ENCODE measurements around the gene DPCD.

Gene DPCD

GRCh38 chr10:101587725-101588653, at the start of gene DPCD, which contains the start of gene POLL:
TSS of gene DPCD (plus strand) at chr10:101588321. CDS start at chr10:101588337, 16 bp downstream.
TSS of gene POLL (minus strand) at chr10:101588257. CDS start at chr10:101587360, 897 bp downstream.
- DNase-seq = peak; percentile 95

- DNase-seq = no peak
These were observed 49.7 kb upstream of the DPCD start for GRCh38 chr10:101538446-101538845.

GRCh38 chr10:101545898-101546297, 42.2 kb upstream of the DPCD start:
- no peak for DNase-seq

GRCh38 chr10:101550965-101551364, 37.2 kb upstream of the DPCD start:
- no peak for DNase-seq

- no peak for DNase-seq
These were observed 35.7 kb upstream of the DPCD start for GRCh38 chr10:101552442-101552841.

GRCh38 chr10:101557541-101557940, 30.6 kb upstream of the DPCD start:
- no peak for DNase-seq

- DNase-seq = no peak
These were observed 29.9 kb upstream of the DPCD start for GRCh38 chr10:101558204-101558603.

- peak; percentile 51 for DNase-seq
These were observed 29.2 kb upstream of the DPCD start for GRCh38 chr10:101558671-101559595.

GRCh38 chr10:101559596-101560297, 28.4 kb upstream of the DPCD start:
- no peak for DNase-seq

GRCh38 chr10:101560298-101561067, 27.6 kb upstream of the DPCD start:
- DNase-seq = peak; percentile 57

- DNase-seq = peak; percentile 54
These were observed 26.8 kb upstream of the DPCD start for GRCh38 chr10:101561068-101561915.

GRCh38 chr10:101562231-101562630, 25.9 kb upstream of the DPCD start:
- DNase-seq = peak; percentile 52

GRCh38 chr10:101563007-101563406, 25.1 kb upstream of the DPCD start:
- no peak for DNase-seq

- DNase-seq = peak; percentile 50
These were observed 24.6 kb upstream of the DPCD start for GRCh38 chr10:101563497-101564040.

- DNase-seq = peak; percentile 51
These were observed 23.6 kb upstream of the DPCD start for GRCh38 chr10:101564490-101564991.

GRCh38 chr10:101565370-101565900, 22.7 kb upstream of the DPCD start:
- peak; percentile 39 for DNase-seq

- no peak for DNase-seq
These were observed 22.2 kb upstream of the DPCD start for GRCh38 chr10:101565936-101566332.

GRCh38 chr10:101566333-101567164, 21.6 kb upstream of the DPCD start:
- peak; percentile 60 for DNase-seq

Measured in activated effector memory CD4-positive, alpha-beta T cell treated with anti-CD3 and anti-CD28 coated beads, Interleukin-2, amount 50 U/mL, for 16 hours (primary cell).